Mononuclear cell (primary cell): ENCODE data around the gene NCK2. TPM values are rescaled to one million over a fixed set of nuclear protein-coding genes. Genes with fewer than 3 reads are reported as not detected.
"Not testable (repeated sequence)": the region's sequence is repeated elsewhere in the genome, so short reads cannot be mapped to it uniquely, and the experiment has no call there.

Experiments
- H3K27me3 ChIP-seq: 2 replicates; pipeline ENCODE4 v1.6.0; 2011; ENCODE audit warnings: low read length, control low read depth; ENCODE audit not compliant: insufficient read depth
- H3K4me1 ChIP-seq: 2 replicates; pipeline ENCODE4 v1.5.1; 2011; ENCODE audit warnings: mild to moderate bottlenecking, low read length, control low read depth; ENCODE audit not compliant: insufficient read depth
- H3K4me3 ChIP-seq: 2 replicates; pipeline ENCODE4 v1.5.1; 2011; ENCODE audit warnings: mild to moderate bottlenecking, low read length, moderate library complexity
- H3K9me3 ChIP-seq: 2 replicates; pipeline ENCODE4 v1.5.1; 2011; ENCODE audit warnings: low read depth, mild to moderate bottlenecking, control low read depth, low read length
- total RNA-seq: library from RNA; depleted of rRNA; stranded (reverse); fragments of >200 nt; gene quantifications from one replicate; pipeline ENCODE4 v1.2.3, GENCODE V29; 2012

The NCK2 gene
- total RNA-seq, 1 donor = 82.7 TPM

DNA sequence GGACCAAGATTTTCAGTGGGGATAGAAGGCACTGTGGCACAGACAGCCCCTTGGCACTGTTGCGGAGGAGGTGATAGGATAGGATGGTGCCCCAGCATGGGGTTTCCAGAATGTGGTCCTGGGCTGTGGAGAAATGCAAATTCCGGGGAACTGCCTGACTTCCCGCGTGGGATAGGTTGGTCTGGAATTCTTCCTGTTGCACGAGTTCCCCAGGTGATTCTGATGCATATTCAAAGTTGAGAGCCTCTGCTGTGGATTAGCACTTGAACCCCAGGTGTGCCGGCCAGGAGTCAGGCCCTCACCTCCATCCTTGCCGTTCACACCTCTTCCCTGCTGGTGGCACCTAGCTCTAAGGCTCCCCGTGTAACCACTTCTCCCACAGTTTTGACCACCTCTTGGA lies 15.5 kb downstream of the NCK2 start:
- Histone ChIP-seq H3K27me3 (no peaks in the 10 kb centered on the region), H3K9me3 (no peaks in the 10 kb centered on the region), H3K4me1 (peaks cover 74% of the 10 kb centered on the region), H3K4me3 (no peak overlapping the region)

DNA sequence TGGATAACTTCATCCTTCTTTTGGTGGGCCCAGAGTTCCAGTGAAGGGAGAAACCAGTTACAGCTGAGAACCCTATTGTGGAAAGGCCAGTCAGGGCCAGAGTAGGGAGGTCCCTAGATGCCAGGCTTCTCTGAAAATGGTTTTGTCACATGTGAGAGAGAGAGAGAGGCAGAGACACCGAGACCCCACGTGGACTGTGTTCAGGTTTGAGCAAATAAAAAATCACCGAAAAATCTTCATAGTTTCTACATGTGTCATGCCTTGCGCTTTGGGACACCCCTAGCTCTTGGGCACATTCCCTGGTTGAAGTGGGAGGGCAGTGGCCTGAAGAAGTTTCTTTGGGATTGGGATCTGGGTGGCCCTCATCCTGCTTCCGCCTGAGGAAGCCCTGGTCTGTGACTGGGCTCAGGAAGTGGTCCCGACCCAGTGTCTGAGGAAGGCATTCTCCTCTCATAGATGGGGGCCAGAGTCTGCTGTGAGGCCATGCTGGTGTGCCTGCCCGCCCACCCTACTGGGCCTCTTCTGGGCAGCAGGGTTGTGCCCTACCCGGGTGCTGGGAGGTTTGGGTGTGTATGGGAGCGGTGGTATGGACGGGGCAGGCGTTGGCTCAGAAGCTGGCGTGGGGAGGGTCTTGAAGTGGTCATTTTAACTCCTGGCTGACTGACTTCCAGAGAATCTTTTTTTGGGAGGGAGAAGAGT lies 16.1 kb downstream of the NCK2 start:
- H3K9me3 ChIP-seq = no peaks in the 10 kb centered on the region
- no peaks in the 10 kb centered on the region for H3K27me3 ChIP-seq
- H3K4me1 ChIP-seq = peaks cover 74% of the 10 kb centered on the region
- no peak overlapping the region for H3K4me3 ChIP-seq

DNA sequence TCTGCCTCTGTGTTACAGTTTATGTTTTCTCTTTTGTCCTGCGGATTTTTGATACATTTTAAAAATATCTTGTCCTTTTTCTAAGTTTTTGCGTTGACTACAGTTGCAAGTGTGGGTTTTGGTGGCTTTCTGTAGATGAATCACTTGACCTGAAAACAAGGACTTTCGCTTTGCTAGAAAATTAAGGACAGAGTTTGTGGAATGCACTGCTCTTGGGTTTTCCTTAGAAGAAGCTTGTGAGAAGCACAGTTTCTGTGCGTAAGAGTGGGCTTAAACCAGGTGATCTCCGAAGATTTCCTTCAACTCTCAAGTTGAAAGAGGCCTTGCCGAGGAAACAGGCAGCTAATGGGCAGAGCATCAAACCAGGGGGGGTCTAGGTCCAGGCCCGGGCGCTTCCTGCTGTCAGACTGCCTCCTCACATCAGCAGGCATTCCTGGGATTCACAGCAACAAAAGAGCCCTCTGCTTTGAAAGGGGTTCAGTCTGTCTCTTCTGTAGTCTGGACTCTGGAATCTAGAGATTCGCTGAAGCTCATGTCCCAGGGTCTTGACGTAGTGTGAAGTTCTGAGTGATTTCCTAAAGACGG lies 17.3 kb downstream of the NCK2 start:
- peaks cover 75% of the 10 kb centered on the region for H3K4me1 ChIP-seq
- H3K4me3 ChIP-seq = no peak overlapping the region
- no peaks in the 10 kb centered on the region for H3K27me3 ChIP-seq
- no peaks in the 10 kb centered on the region for H3K9me3 ChIP-seq

DNA sequence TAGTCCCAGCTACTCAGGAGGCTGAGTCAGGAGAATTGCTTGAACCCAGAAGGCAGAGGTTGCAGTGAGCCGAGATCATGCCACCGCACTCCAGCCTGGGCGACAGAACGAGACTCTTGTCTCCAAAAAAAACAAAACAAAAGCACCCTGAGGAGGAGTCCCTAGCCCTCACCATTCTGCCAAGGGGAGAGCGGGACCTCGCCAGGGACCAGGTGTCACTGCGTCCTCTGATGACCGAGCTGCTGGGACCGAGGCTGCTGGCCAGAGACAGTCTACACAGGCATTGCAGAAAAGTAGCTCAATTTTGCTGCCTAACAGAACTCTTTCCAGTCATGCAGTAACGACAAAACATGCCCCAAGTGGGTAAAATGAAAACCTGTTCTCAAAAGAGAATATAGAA lies 18.4 kb downstream of the NCK2 start:
- Histone ChIP-seq H3K9me3 (no peaks in the 10 kb centered on the region), H3K4me3 (no peak overlapping the region), H3K4me1 (peaks cover 74% of the 10 kb centered on the region), H3K27me3 (no peaks in the 10 kb centered on the region)

DNA sequence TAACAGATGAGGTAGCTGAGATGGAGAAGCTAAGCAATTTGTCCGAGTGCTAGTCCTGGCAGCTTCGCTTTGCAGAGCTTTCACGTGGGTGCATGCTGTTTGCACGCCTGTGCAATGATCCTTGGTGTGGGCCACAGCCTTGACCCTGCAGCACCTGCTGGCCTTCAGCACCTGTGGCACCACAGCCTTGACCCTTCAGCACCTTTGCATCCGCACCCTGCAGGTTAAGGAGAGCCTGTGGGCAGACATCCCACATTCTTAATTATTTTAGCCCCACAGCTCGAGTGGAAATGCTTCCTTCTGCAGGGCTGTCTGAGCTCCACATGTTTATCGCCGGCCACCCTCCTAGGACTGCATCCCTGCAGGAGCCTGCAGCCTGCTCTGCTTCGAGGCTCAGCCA lies 19.3 kb downstream of the NCK2 start:
- Histone ChIP-seq H3K4me1 (peaks cover 78% of the 10 kb centered on the region), H3K4me3 (no peak overlapping the region), H3K9me3 (no peaks in the 10 kb centered on the region), H3K27me3 (no peaks in the 10 kb centered on the region)

DNA sequence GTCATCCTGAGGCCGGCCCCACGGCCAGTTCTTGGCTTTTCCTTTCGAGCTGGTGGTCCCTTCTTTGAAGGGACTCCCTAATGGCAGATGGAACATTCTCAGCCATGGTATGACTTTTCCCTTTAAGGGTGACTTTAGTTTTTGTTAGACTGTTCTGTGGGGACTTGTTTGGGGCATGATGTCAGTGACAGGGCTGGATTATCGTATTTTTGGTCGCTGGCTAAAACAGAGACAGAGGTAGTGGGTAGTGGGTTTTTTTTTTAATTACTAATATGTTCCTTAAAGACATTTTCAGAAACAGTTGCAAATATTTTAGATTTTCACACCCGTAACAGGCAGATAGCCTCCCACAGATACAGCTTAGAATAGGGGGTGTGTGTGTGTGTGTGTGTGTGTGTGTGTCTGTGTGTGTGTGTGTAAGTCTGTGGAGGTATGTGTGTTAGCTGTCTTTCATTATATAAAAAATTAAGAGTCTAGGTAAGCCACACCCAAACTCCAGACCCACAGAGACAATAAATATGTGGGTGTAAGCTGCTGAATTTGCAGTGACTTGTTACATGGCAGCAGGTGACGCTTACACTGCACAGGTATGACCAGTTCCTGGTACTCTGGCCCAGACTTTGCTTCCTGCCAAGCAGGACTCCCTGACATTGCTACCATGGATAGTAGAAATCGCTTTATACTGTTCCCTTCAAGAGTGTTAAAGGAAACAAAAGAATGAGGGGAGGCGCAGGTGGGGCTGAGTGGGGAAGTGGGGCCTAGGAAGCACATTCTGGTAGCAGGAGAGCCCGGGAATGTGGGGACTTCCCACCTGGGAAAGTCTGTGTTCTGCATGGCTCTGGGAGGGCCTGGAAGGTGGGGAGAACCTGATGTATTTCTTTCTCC lies 20.9 kb downstream of the NCK2 start:
- H3K27me3 ChIP-seq = no peaks in the 10 kb centered on the region
- H3K4me3 ChIP-seq = no peak overlapping the region
- H3K9me3 ChIP-seq = no peaks in the 10 kb centered on the region
- H3K4me1 ChIP-seq = peaks cover 73% of the 10 kb centered on the region

DNA sequence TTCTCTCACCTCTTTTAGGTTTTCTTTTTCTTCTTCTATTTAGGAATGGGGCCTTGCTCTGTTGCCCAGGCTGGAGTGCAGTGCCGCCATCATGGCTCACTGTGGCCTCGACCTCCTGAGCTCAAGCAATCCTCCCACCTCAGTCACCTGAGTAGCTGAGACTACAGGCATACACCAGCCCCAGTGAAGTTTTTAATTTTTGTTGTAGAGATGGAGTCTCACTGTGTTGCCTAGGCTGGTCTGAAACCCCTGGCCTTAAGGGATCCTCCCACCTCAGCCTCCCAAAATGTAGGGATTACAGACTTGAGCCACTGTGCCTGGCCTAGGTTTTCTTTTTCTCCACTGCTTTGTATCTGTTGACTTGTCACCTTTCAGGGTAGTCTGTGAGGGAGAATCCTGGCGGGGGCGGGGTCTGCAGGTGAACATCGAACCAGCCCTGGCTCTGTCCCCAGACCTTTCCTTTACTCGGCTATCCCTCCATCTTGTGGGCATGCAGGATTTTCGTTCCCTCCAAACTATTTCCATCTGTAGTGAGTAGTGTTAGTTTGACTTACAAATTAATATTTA lies 21.7 kb downstream of the NCK2 start:
- Histone ChIP-seq H3K27me3 (no peaks in the 10 kb centered on the region), H3K4me3 (no peak overlapping the region), H3K9me3 (no peaks in the 10 kb centered on the region), H3K4me1 (peaks cover 66% of the 10 kb centered on the region)

DNA sequence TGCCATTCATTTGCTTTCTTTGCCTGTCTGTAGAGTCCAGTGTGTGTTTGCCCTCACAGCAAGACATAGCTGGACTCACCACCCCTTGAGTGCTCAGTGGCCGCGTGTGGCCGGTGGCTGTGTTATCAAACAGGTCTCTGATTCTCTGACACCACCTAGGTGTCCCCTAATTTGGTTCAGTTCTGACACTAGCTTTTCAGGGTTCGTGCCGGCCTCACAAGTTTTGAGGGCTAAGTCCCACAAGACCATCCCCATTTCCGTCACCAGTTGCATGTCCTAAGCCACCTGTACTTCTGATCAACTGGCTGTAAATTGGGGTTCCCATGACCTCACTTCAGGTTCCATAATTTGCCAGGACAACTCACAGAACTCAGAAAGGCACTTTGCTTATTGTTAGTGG lies 23.5 kb downstream of the NCK2 start:
- Histone ChIP-seq H3K4me3 (no peak overlapping the region), H3K9me3 (no peaks in the 10 kb centered on the region), H3K4me1 (peaks cover 62% of the 10 kb centered on the region), H3K27me3 (no peaks in the 10 kb centered on the region)

DNA sequence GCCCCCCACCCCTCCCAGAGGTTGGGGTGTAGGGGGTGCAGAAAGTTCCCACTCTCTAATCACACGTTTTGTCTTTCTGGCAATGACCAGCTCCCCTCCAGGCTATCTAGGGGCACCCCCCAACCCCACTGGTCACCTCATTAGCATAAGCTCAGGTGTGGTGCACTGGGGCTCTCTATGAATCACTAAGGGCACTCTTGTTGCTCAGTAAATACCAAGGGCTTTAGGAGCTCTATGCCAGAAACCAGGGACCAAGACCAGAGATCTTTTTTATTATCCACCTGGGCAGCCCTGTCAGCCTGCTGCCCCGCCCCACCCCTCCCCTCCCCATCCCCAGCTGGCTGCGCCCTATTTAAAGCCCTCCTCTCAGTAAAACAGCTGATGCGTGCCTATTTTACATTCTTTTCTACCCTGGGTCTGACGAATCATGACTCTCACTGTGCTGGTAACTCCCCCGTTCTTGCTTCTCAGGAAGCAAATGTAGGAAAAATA lies 24.3 kb downstream of the NCK2 start:
- Histone ChIP-seq H3K4me1 (peaks cover 65% of the 10 kb centered on the region), H3K9me3 (no peaks in the 10 kb centered on the region), H3K4me3 (no peak overlapping the region)

DNA sequence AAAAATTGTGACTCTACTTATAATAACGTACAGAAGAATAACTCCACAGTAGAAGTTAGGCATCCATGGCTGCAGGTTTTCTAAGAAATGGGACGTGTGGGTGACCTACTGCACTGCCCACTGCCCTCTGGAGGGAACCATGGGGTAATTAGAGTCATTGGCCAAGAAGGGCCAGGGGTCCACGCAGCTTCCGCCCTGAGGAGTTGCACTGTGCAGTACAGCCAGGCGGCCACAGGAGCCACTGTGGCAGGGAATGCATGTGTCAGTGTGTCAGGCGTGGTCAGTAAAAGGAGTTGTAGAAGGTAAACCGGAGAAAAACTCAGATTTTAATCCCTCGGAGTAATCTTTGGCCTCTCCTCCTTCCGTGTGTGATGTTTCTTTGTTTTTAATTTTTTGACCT lies 24.8 kb downstream of the NCK2 start:
- Histone ChIP-seq H3K4me3 (no peak overlapping the region), H3K9me3 (no peaks in the 10 kb centered on the region), H3K4me1 (peaks cover 65% of the 10 kb centered on the region), H3K27me3 (no peaks in the 10 kb centered on the region)

More for the DNA sequence above, 24.3 kb downstream of the NCK2 start:
- H3K27me3 ChIP-seq = no peaks in the 10 kb centered on the region

DNA sequence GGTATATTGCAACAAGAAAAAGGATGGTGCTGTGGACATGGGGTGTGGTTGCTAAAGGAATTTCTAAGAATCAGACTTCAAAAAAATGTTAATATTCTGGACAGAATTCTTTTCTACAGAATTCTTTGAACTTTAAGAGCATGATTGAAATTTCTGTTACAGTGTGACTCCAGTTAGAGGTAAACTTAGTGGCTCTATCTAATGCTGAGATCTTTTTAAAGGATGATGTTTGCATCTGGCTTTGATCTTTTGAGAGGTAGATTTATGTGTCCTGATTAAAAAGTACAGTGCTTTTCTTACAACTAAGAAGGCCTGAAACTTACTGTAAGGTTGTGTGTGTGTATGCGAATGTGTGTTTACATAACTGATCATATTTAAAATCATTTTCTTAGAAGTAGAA lies 25.4 kb downstream of the NCK2 start:
- Histone ChIP-seq H3K4me3 (no peak overlapping the region), H3K9me3 (no peaks in the 10 kb centered on the region), H3K4me1 (peaks cover 71% of the 10 kb centered on the region), H3K27me3 (no peaks in the 10 kb centered on the region)

DNA sequence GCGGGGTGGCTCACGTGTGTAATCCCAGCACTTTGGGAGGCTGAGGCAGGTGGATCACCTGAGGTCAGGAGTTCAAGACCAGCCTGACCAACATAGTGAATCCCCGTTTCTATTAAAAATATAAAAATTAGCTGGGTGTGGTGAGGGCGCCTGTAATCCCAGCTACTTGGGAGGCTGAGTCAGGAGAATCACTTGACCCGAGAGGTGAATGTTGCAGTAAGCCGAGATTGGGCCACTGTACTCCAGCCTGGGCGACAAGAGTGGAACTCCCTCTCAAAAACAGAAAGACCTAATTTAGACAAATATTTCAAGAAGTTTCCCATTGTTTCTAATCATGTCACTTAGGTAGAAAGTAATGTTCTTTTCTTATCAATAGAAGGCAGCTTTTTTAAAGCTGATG lies 26.6 kb downstream of the NCK2 start:
- not testable (repeated sequence) for H3K4me3 ChIP-seq, H3K27me3 ChIP-seq, H3K9me3 ChIP-seq
- H3K4me1 ChIP-seq = peaks cover 71% of the 10 kb centered on the region

DNA sequence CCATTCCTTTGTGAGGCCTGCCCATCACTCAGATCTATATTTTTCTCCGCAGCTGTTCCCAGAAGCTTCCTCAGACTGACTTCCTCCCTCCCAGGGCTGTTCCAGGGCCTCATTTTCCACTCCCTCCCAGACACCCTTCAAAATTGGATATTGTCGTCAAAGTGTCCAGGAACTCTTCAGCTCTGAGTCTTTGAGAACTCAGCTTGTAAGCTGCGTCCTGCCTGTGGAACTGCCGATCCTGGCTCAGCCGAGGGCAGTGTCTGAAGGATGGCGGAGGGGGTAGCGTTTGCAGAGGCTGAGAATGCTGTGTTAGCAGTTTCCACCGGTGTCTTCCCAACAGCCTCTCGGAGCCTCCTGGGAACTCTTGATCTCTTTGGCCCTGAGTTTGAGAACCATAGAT lies 27.1 kb downstream of the NCK2 start:
- H3K4me1 ChIP-seq = peaks cover 71% of the 10 kb centered on the region

DNA sequence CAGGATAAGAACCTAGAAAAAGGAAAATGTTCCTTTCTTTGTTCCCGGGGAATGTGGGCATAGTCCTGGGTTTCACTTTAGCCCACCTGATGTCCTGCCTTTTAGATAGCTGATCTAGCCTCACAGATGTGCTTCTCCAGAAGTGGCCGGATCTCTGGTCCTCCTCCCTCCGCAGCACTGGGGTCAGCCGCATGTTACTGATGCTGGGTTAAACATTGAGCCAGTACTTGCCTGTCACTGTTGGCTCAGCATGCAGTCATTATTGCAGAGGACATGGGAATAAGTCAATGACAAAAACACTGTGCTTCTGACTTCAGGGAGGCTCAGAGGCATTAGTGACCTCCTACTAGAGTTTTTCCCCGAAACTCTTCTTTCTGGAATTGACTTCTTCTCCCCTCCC lies 27.6 kb downstream of the NCK2 start:
- Histone ChIP-seq H3K4me1 (peaks cover 71% of the 10 kb centered on the region), H3K27me3 (no peaks in the 10 kb centered on the region), H3K9me3 (no peaks in the 10 kb centered on the region), H3K4me3 (no peak overlapping the region)

More for the DNA sequence above, 27.1 kb downstream of the NCK2 start:
- no peaks in the 10 kb centered on the region for H3K27me3 ChIP-seq
- no peak overlapping the region for H3K4me3 ChIP-seq
- no peaks in the 10 kb centered on the region for H3K9me3 ChIP-seq

DNA sequence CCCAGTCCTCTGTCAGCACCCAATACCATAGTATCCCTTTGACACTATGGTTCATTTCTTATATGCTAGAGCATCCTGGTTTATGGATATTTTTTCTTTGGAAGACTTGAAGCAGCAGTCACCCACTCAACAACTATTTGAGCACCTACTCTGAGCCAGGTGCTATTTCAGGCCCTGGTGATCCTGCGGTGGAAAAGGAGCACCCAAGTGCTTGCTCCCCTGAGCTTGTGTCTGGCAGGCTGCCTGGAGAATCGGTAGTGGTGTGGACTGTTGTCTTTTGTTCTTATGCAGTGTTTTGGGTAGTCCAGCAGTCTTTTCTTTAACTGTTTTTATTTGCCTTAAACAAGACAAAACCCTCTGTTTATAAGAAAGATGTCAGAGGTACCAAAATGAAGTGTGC lies 28.9 kb downstream of the NCK2 start:
- peaks cover 79% of the 10 kb centered on the region for H3K4me1 ChIP-seq
- no peaks in the 10 kb centered on the region for H3K9me3 ChIP-seq
- no peak overlapping the region for H3K4me3 ChIP-seq
- H3K27me3 ChIP-seq = no peaks in the 10 kb centered on the region
